GM12864 (cell line): ENCODE data around the gene ANKRD28.

Experiments
- DNase-seq: peaks from one replicate; pipeline ENCODE4 v3.0.0-alpha.2; 2011; ENCODE audit warnings: low read depth
- H3K4me3 ChIP-seq: 2 replicates; pipeline ENCODE4 v1.5.1; 2011; ENCODE audit warnings: mild to moderate bottlenecking, low read depth, low read length, control low read depth
- CTCF ChIP-seq: IDR thresholded peaks from 2 replicates; pipeline ENCODE4 v1.5.1; 2011; ENCODE audit warnings: low read depth, mild to moderate bottlenecking, moderate library complexity, low read length, control low read depth, inconsistent platforms; ENCODE audit errors: missing control alignments

The ANKRD28 gene

DNA sequence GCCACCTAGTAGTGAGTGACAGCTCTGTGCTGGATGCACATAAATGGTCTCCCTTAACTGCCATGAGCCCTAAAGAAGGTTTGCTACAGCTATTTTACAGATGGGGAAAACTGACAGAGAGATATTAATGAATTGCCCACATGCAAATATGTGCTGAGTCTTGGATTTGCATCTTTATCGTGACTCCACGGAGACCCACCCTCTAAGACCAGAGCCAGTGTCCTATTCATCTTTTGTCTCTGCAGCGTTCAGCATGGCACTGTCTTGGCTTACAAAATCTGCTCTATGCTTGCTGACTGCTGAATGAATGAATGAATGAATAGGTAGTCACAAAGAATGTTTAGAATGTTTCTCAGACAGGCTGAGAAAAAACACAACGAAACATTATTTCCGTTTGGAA, 147.9 kb downstream of the ANKRD28 start:
- no peak for DNase-seq
- no peak overlapping the region for H3K4me3 ChIP-seq
- no peak for TF ChIP-seq CTCF

DNA sequence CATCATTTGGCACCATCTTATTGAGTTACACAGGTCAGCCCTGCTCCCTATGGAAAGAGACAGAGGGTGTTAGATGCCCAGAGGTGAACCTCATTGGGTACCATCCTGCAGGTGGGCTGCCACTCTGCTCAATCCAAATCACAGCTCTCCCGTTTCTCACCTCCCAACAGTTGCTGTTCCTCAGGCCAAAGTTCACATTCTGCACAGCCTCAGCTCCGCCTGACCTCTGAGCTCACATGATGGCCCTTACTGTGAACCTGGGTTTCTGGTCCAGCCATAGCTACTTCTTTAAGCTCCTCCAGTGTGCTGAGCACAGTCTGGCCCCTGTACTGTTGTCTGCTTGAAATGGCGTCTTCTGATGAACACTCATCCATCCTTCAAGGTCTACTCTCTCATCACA, 148.4 kb downstream of the ANKRD28 start:
- no peak for TF ChIP-seq CTCF
- DNase-seq, result no peak
- H3K4me3 ChIP-seq, result no peak overlapping the region

DNA sequence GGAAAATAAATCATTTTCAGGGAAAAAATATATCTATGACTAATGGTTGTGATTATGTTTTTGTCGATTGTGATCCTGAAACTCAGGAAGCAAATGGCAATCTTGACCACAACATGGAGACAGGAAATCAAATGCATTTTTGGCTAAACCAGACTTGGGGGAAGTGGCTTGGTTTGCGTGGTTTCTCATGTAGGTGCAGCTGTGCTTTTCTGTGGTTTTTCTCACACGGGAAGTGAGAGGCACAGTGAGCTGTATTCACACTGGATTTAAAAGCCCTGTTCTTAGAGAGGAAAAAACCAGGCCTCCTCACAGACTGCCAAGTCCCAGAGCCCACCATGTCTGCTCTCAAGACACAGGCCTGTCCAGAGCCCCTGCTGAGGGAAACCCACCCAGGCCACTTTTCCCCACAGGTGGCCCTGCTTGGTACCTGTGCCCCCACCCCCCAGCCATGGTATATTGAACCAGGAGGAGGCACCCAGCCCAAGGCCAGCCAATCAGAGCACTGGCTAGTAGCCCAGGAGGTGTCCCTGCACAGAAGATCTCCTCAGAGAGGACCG, 150.1 kb downstream of the ANKRD28 start:
- no peak overlapping the region for H3K4me3 ChIP-seq
- no peak for TF ChIP-seq CTCF
- peak; percentile 94 for DNase-seq

- H3K4me3 ChIP-seq, result no peak overlapping the region
- DNase-seq, result no peak
- no peak for TF ChIP-seq CTCF
Measured at GRCh38 chr3:15646851-15647511, 150.8 kb downstream of the ANKRD28 start.

- TF ChIP-seq CTCF, result no peak
- DNase-seq, result no peak
- H3K4me3 ChIP-seq, result no peak overlapping the region
Measured at GRCh38 chr3:15645740-15646501, 151.9 kb downstream of the ANKRD28 start.

DNA sequence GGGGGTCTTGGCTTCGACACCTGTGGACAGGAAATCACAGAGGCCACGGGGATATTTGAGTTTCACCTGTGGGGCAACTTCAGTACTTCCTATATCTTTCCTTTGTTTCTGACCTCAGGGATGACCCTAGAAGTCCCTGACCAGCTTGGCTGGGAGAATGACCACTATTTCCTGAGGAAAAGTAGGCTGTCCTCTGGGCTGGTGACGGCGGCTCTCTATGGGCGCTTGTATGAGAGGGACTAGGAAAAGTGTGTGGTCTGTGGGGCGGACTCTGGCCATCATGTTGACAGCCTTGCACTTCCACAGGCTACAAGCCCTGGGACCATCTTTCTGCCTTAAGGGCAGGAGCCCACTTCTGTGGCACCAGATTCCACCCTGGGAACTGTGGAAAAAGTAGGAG, 152.5 kb downstream of the ANKRD28 start:
- no peak for TF ChIP-seq CTCF
- H3K4me3 ChIP-seq, result no peak overlapping the region
- no peak for DNase-seq

DNA sequence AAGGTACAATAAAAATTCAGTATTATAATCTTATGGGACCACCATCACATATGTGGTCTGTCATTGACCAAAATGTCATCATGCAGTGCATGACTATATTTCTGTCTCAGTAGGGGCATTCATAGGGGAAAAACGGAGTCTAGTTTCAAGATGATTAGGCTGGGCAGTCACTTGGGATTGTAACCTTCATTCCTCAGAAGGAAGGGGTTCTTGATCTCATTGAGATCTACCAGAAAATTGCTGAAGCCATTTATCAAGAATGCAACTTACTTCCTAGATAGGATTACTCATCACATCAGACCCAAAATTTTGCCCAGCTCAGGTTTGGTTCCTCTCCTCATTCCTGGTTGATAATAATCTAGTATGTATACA, 158.9 kb downstream of the ANKRD28 start:
- H3K4me3 ChIP-seq, result no peak overlapping the region
- no peak for DNase-seq
- TF ChIP-seq CTCF, result no peak
